ENCODE measurements around the gene ALG12.

The ALG12 gene

GRCh38 chr22:49910229-49911155, 7.7 kb downstream of the ALG12 start:
- TF ChIP-seq POLR2AphosphoS5 (IDR thresholded peaks at IDR 0.05; ENCODE audit: low read depth, low read length) (no peak), FOXP2 (optimal IDR thresholded peaks at IDR 0.05; ENCODE audit: borderline replicate concordance, extremely low read depth, extremely low read length, insufficient read depth) (no peak), TAF1 (IDR thresholded peaks at IDR 0.05; ENCODE audit: borderline replicate concordance, insufficient read depth, low read length) (no peak), REST (IDR thresholded peaks at IDR 0.05; ENCODE audit: insufficient read depth in 1 of 2, low read depth in 2 of 2, low read length in 2 of 2) (no peak), SIN3A (IDR thresholded peaks at IDR 0.05; ENCODE audit: borderline replicate concordance, insufficient read depth, low read length) (no peak)

DNA sequence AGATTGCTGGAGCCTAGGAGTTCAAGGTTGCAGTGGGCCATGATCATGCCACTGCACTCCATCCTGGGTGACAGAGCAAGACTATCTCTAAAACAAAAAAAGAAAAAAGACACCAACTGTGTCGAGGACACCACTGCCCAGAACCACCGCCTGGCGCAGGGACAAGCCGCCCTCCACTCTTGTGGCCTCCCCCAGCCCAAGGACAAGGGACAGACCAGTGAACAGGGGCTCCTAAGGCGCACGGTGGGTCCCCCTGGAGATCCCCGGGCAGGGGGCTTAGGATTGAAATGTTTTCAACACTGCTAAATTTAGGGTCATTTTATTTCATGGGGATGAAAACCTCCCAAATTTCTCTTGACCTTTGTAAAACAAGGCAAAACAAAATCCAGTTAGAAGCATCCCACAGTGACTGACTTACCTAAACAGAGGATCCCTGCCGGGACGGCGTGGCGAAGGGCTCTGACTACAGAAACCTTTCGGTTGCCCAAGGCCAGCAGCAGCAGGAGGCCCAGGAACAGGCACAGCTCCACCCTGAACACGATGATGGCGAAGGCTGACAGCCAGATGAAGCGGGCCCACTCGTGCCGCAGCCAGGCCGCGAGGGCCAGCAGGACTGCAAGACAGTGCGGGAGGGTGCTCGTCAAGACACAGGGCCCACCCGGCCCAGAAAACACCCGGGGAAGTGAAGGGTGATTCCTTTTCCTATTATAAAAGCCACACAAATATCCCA, 8.6 kb downstream of the ALG12 start:
- TF ChIP-seq TAF1 (IDR thresholded peaks at IDR 0.05; ENCODE audit: borderline replicate concordance, insufficient read depth, low read length) = no peak
- TF ChIP-seq SIN3A (IDR thresholded peaks at IDR 0.05; ENCODE audit: borderline replicate concordance, insufficient read depth, low read length) = no peak
- no peak for TF ChIP-seq FOXP2 (optimal IDR thresholded peaks at IDR 0.05; ENCODE audit: borderline replicate concordance, extremely low read depth, extremely low read length, insufficient read depth)
- no peak for TF ChIP-seq POLR2AphosphoS5 (IDR thresholded peaks at IDR 0.05; ENCODE audit: low read depth, low read length)
- TF ChIP-seq REST (IDR thresholded peaks at IDR 0.05; ENCODE audit: insufficient read depth in 1 of 2, low read depth in 2 of 2, low read length in 2 of 2) = no peak

GRCh38 chr22:49907807-49908206, 10.4 kb downstream of the ALG12 start:
- TF ChIP-seq TAF1 (IDR thresholded peaks at IDR 0.05; ENCODE audit: borderline replicate concordance, insufficient read depth, low read length) (no peak), FOXP2 (optimal IDR thresholded peaks at IDR 0.05; ENCODE audit: borderline replicate concordance, extremely low read depth, extremely low read length, insufficient read depth) (no peak), REST (IDR thresholded peaks at IDR 0.05; ENCODE audit: insufficient read depth in 1 of 2, low read depth in 2 of 2, low read length in 2 of 2) (no peak), POLR2AphosphoS5 (IDR thresholded peaks at IDR 0.05; ENCODE audit: low read depth, low read length) (no peak), SIN3A (IDR thresholded peaks at IDR 0.05; ENCODE audit: borderline replicate concordance, insufficient read depth, low read length) (no peak)

DNA sequence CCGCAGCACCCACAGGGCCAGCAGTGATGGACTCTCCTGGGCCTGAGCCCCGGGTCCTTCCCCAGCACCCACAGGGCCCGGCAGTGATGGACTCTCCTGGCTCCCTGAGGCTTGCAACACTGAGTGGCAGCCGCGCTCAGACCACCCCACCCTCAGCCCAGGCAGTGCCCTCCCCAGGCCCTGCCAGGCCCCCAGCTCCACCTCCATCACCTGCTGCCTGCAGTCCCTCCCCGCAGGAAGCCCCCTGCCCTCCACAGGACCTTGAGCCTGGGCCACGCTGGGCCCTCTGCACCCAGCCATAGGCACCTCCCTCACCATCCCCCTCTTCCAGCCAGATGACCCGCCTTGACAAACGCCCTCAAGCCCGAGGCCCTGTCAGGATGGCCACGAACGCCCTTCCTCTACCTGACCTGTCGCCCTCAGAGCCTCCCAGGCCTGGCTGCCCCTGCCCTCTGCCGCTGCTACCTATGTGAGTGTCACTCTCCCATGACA, 11.4 kb downstream of the ALG12 start:
- no peak for TF ChIP-seq TAF1 (IDR thresholded peaks at IDR 0.05; ENCODE audit: borderline replicate concordance, insufficient read depth, low read length)
- TF ChIP-seq FOXP2 (optimal IDR thresholded peaks at IDR 0.05; ENCODE audit: borderline replicate concordance, extremely low read depth, extremely low read length, insufficient read depth) = no peak
- no peak for TF ChIP-seq REST (IDR thresholded peaks at IDR 0.05; ENCODE audit: insufficient read depth in 1 of 2, low read depth in 2 of 2, low read length in 2 of 2)
- TF ChIP-seq POLR2AphosphoS5 (IDR thresholded peaks at IDR 0.05; ENCODE audit: low read depth, low read length) = no peak
- no peak for TF ChIP-seq SIN3A (IDR thresholded peaks at IDR 0.05; ENCODE audit: borderline replicate concordance, insufficient read depth, low read length)

Data from PFSK-1 (cell line).